GM12878 (cell line): Measurements from ENCODE around the gene SLC41A1. TPM values are rescaled to one million over a fixed set of nuclear protein-coding genes. Genes with fewer than 3 reads are reported as not detected.

Experiments used
- ASH2L ChIP-seq: fragments of 300-600, 200-600 bp; sonication (generic); IDR thresholded peaks from 2 replicates; pipeline ENCODE4 v1.6.1; 2017; ENCODE audit warnings: low read depth, mild to moderate bottlenecking, borderline replicate concordance
- E2F8 ChIP-seq: fragments of 450-650 bp; IDR thresholded peaks from 2 replicates; pipeline ENCODE4 v1.6.1; 2018; ENCODE audit warnings: mild to moderate bottlenecking, low read depth, moderate library complexity; ENCODE audit not compliant: partially characterized antibody
- MEF2B ChIP-seq: fragments of 450-650 bp; IDR thresholded peaks from 2 replicates; pipeline ENCODE4 v1.6.1; 2018; ENCODE audit warnings: mild to moderate bottlenecking, moderate library complexity; ENCODE audit not compliant: partially characterized antibody, poor library complexity, severe bottlenecking
- MTA2 ChIP-seq: fragments of 450-650 bp; IDR thresholded peaks from 2 replicates; pipeline ENCODE4 v1.6.1; 2016; ENCODE audit warnings: low read depth, mild to moderate bottlenecking, moderate library complexity
- PBX3 ChIP-seq: IDR thresholded peaks from 2 replicates; pipeline ENCODE4 v1.6.1; 2011; ENCODE audit warnings: mild to moderate bottlenecking, low read depth, low read length, moderate library complexity; ENCODE audit not compliant: insufficient replicate concordance
- SMAD5 ChIP-seq: IDR thresholded peaks from 2 replicates; pipeline ENCODE4 v1.6.1; 2016; ENCODE audit warnings: antibody characterized with exemption, low read depth
- TARDBP ChIP-seq: IDR thresholded peaks from 2 replicates; pipeline ENCODE4 v1.6.1; 2016; ENCODE audit warnings: borderline replicate concordance
- USF1 ChIP-seq: IDR thresholded peaks from 2 replicates; pipeline ENCODE4 v1.6.1; 2011; ENCODE audit warnings: borderline replicate concordance, low read depth, mild to moderate bottlenecking, moderate library complexity, mixed read lengths, low read length; ENCODE audit not compliant: insufficient read depth; ENCODE audit errors: extremely low read length
- ZBTB33 ChIP-seq: fragments of 450-650 bp; IDR thresholded peaks from 2 replicates; pipeline ENCODE4 v1.6.1; 2017; ENCODE audit warnings: mild to moderate bottlenecking
- ZNF592 ChIP-seq: fragments of 450-650 bp; IDR thresholded peaks from 2 replicates; pipeline ENCODE4 v1.6.1; 2017; ENCODE audit warnings: mild to moderate bottlenecking, moderate library complexity
- ZNF622 ChIP-seq: fragments of 450-650 bp; IDR thresholded peaks from 2 replicates; pipeline ENCODE4 v1.6.1; 2017; ENCODE audit warnings: mild to moderate bottlenecking, inconsistent platforms
- polyA plus RNA-seq, 11 experiments: library from polyadenylated mRNA; depleted of rRNA in 4 of 11; unstranded in 6 of 11; stranded (reverse) in 5 of 11; fragments of >200 nt; fragmentation: Nextera tagmentation in 4 of 11; fragmentation: Illumina TruSeq in 1 of 11; extraction: Ambion mirVana in 4 of 11; extraction: Trizol in 1 of 11; gene quantifications; 1 replicate in 1 of 11; 2 replicates in 10 of 11; pipeline versions ENCODE4 v1.2.1 to v1.2.3, GENCODE V29; 2011 to 2016; ENCODE audit warnings: inconsistent platforms in 2 of 11, missing spikeins in 2 of 11, low read depth in 1 of 11
- total RNA-seq, 4 experiments: library from RNA; depleted of rRNA in 3 of 4; stranded (reverse); fragments of >200 nt in 3 of 4; fragmentation: Illumina TruSeq in 1 of 4; extraction: Trizol in 1 of 4; gene quantifications; 2 replicates each; pipeline versions ENCODE4 v1.2.1 to v1.2.3, GENCODE V29; 2013 to 2021

SLC41A1 gene
- total and polyA plus RNA-seq, 10 of the 15 experiments (the other 5 are each of a cell fraction or from before 2014, with no cell fraction given): 0.13 to 11.3 (median 0.42) TPM

GRCh38 chr1:205811660-205812059 lies 1.3 kb downstream of the SLC41A1 start (continued):
- TF ChIP-seq USF1 (no peak), ASH2L (no peak), E2F8 (no peak), SMAD5 (no peak), ZNF622 (no peak), PBX3 (no peak), ZBTB33 (no peak), ZNF592 (no peak), MTA2 (no peak), MEF2B (no peak), TARDBP (no peak)
